H1 (cell line): Measurements from ENCODE around the gene MAGI2. TPM values are rescaled to one million over a fixed set of nuclear protein-coding genes. Genes with fewer than 3 reads are reported as not detected.

Source experiments
- CTCF ChIA-PET: fragments of 300-600 bp; sonication (Branson Sonifier 250); formaldehyde crosslinking; loops from one replicate; lab custom pipeline; 2021; ENCODE audit not compliant: partially characterized antibody; lab: Charles Lee
- POLR2A ChIA-PET: fragments of 300-600 bp; sonication (Branson Sonifier 250); formaldehyde crosslinking; loops from one replicate; lab custom pipeline; 2021; ENCODE audit warnings: inconsistent platforms; ENCODE audit not compliant: partially characterized antibody; lab: Charles Lee
- DNase-seq, 2 experiments: peaks; one replicate each; pipeline versions ENCODE4 v3.0.0 to v3.0.0-alpha.2; 2010 to 2022; ENCODE audit warnings: low spot score in 2 of 2, low read depth in 1 of 2, mixed read lengths in 1 of 2
- FAIRE-seq: peaks from 2 replicates; lab custom pipeline; 2011; peaks lifted over from hg19 to GRCh38; lab: Jason Lieb, UNC
- H2AFZ ChIP-seq: 2 replicates; pipeline ENCODE4 v1.8.1; 2012; ENCODE audit warnings: low read length, inconsistent platforms
- H2AK5ac ChIP-seq: 2 replicates; pipeline ENCODE4 v1.6.1; 2013; ENCODE audit warnings: low read depth, low read length
- H2BK120ac ChIP-seq: replicated peaks from 2 replicates; pipeline ENCODE3; 2013; ENCODE audit warnings: low read depth, low read length, inconsistent platforms
- H2BK12ac ChIP-seq: 2 replicates; pipeline ENCODE4 v1.6.1; 2013; ENCODE audit warnings: low read depth, low read length
- H2BK15ac ChIP-seq: 2 replicates; pipeline ENCODE4 v1.6.1; 2013; ENCODE audit warnings: low read length
- H2BK20ac ChIP-seq: 2 replicates; pipeline ENCODE4 v1.6.1; 2013; ENCODE audit warnings: low read length
- H2BK5ac ChIP-seq: 2 replicates; pipeline ENCODE4 v1.6.1; 2013; ENCODE audit warnings: low read depth, low read length
- H3K14ac ChIP-seq: 2 replicates; pipeline ENCODE4 v1.6.1; 2013; ENCODE audit warnings: inconsistent platforms; ENCODE audit not compliant: insufficient read length
- H3K18ac ChIP-seq: 2 replicates; pipeline ENCODE4 v1.6.1; 2013; ENCODE audit warnings: low read length; ENCODE audit errors: extremely low read depth
- H3K23ac ChIP-seq: 2 replicates; pipeline ENCODE4 v1.6.1; 2013; ENCODE audit warnings: inconsistent platforms; ENCODE audit not compliant: insufficient read length
- H3K23me2 ChIP-seq: 2 replicates; pipeline ENCODE4 v1.6.1; 2013; ENCODE audit warnings: low read depth, low read length
- H3K27ac ChIP-seq: 2 replicates; pipeline ENCODE4 v1.6.1; 2011; ENCODE audit warnings: low read depth, low read length, inconsistent platforms
- H3K27me3 ChIP-seq, 4 experiments: replicated peaks in 1 of 4; 1 replicate in 1 of 4; 2 replicates in 3 of 4; pipeline versions ENCODE4 v1.6.1 to v1.8.1; 2011 to 2013; ENCODE audit warnings: low read length in 3 of 4, mild to moderate bottlenecking in 3 of 4, inconsistent platforms in 2 of 4, mixed read lengths in 2 of 4, moderate library complexity in 1 of 4; ENCODE audit not compliant: control insufficient read depth in 3 of 4, insufficient read depth in 3 of 4; ENCODE audit errors: extremely low read depth in 1 of 4
- H3K36me3 ChIP-seq, 4 experiments: 2 replicates each; pipeline versions ENCODE4 v1.6.1 to v1.8.1; 2011 to 2013; ENCODE audit warnings: mild to moderate bottlenecking in 4 of 4, low read length in 3 of 4, moderate library complexity in 2 of 4, control low read depth in 1 of 4, inconsistent platforms in 1 of 4; ENCODE audit not compliant: insufficient read depth in 4 of 4, control insufficient read depth in 2 of 4
- H3K4ac ChIP-seq: replicated peaks from 2 replicates; pipeline ENCODE3; 2013; ENCODE audit warnings: low read length, low read depth, mixed read lengths, inconsistent platforms; ENCODE audit not compliant: insufficient read length
- H3K4me1 ChIP-seq, 4 experiments: replicated peaks in 1 of 4; 1 replicate in 1 of 4; 2 replicates in 3 of 4; pipeline versions ENCODE4 v1.6.1 to v1.8.1; 2011 to 2013; ENCODE audit warnings: low read length in 3 of 4, inconsistent platforms in 2 of 4, mixed read lengths in 1 of 4; ENCODE audit not compliant: insufficient read depth in 4 of 4, control insufficient read depth in 3 of 4
- H3K4me2 ChIP-seq, 2 experiments: 2 replicates each; pipeline versions ENCODE4 v1.6.1 to v1.8.1; 2011 to 2013; ENCODE audit warnings: low read depth in 2 of 2, low read length in 2 of 2, control low read depth in 1 of 2, inconsistent platforms in 1 of 2, mild to moderate bottlenecking in 1 of 2; ENCODE audit not compliant: insufficient read depth in 1 of 2
- H3K4me3 ChIP-seq, 4 experiments: fragments of 200-600, 300-600 bp in 1 of 4; sonication (generic), shearing (Covaris generic), sonication (Bioruptor Twin) in 1 of 4; 2 replicates each; pipeline versions ENCODE4 v1.5.1 to v1.8.1; 2011 to 2016; ENCODE audit warnings: low read length in 4 of 4, low read depth in 3 of 4, control low read depth in 2 of 4, inconsistent platforms in 2 of 4, mild to moderate bottlenecking in 2 of 4, mixed read lengths in 1 of 4, moderate library complexity in 1 of 4; ENCODE audit not compliant: insufficient read depth in 2 of 4; ENCODE audit errors: extremely low read depth in 1 of 4
- H3K56ac ChIP-seq: replicated peaks from 2 replicates; pipeline ENCODE3; 2013; ENCODE audit warnings: low read depth, mild to moderate bottlenecking, mixed read lengths, low read length, inconsistent platforms; ENCODE audit not compliant: insufficient read length
- H3K79me1 ChIP-seq: 2 replicates; pipeline ENCODE4 v1.6.1; 2013; ENCODE audit warnings: low read depth, low read length, control low read depth
- H3K79me2 ChIP-seq, 2 experiments: 2 replicates each; pipeline versions ENCODE4 v1.6.1 to v1.8.1; 2012 to 2013; ENCODE audit warnings: low read length in 2 of 2, mild to moderate bottlenecking in 2 of 2, inconsistent platforms in 1 of 2; ENCODE audit not compliant: insufficient read depth in 2 of 2, control insufficient read depth in 1 of 2
- H3K9ac ChIP-seq, 4 experiments: replicated peaks in 1 of 4; 1 replicate in 1 of 4; 2 replicates in 3 of 4; pipeline versions ENCODE4 v1.6.1 to v1.8.1; 2011 to 2013; ENCODE audit warnings: low read depth in 3 of 4, low read length in 3 of 4, control low read depth in 2 of 4, mild to moderate bottlenecking in 2 of 4, moderate library complexity in 2 of 4, inconsistent platforms in 1 of 4; ENCODE audit errors: extremely low read depth in 1 of 4
- H3K9me3 ChIP-seq, 2 experiments: 2 replicates each; pipeline versions ENCODE4 v1.6.1 to v1.8.1; 2012 to 2013; ENCODE audit warnings: mild to moderate bottlenecking in 2 of 2, moderate library complexity in 2 of 2, control low read depth in 1 of 2, inconsistent platforms in 1 of 2, low read depth in 1 of 2, low read length in 1 of 2, mixed read lengths in 1 of 2; ENCODE audit not compliant: insufficient read depth in 2 of 2
- H4K20me1 ChIP-seq, 2 experiments: replicated peaks in 1 of 2; 2 replicates each; pipeline versions ENCODE3 to v1.8.1; 2011 to 2013; ENCODE audit warnings: inconsistent platforms in 2 of 2, low read length in 2 of 2, mild to moderate bottlenecking in 1 of 2; ENCODE audit not compliant: insufficient read depth in 2 of 2, control insufficient read depth in 1 of 2
- H4K5ac ChIP-seq: 2 replicates; pipeline ENCODE4 v1.6.1; 2013; ENCODE audit warnings: low read length, low read depth, mixed read lengths, inconsistent platforms; ENCODE audit not compliant: insufficient read length
- H4K8ac ChIP-seq: 2 replicates; pipeline ENCODE4 v1.8.0; 2013; ENCODE audit warnings: mild to moderate bottlenecking, moderate library complexity, low read length, inconsistent platforms; ENCODE audit not compliant: insufficient read depth; ENCODE audit errors: extremely low read depth
- H4K91ac ChIP-seq: replicated peaks from 2 replicates; pipeline ENCODE3; 2013; ENCODE audit warnings: low read length, mixed read lengths, inconsistent platforms; ENCODE audit not compliant: insufficient read length
- CTCF ChIP-seq, 3 experiments: IDR thresholded peaks; 1 replicate in 2 of 3; 2 replicates in 1 of 3; pipeline versions ENCODE4 v1.5.1 to v1.6.1; 2011; ENCODE audit warnings: low read length in 3 of 3, mild to moderate bottlenecking in 3 of 3, inconsistent platforms in 2 of 3, low read depth in 1 of 3, moderate library complexity in 1 of 3; ENCODE audit not compliant: insufficient read depth in 1 of 3; ENCODE audit errors: control extremely low read depth in 1 of 3
- WGBS, 2 experiments: shearing (Covaris generic) in 1 of 2; methylation state at CpG; one replicate each; pipeline versions ENCODE4 v1.1.6 to v1.1.7; 2013 to 2015; ENCODE audit warnings: low lambda C conversion rate in 2 of 2, mixed read lengths in 2 of 2, inconsistent platforms in 1 of 2, low coverage in 1 of 2, missing lambda C conversion rate in 1 of 2; ENCODE audit not compliant: insufficient replicate concordance in 2 of 2, insufficient coverage in 1 of 2, insufficient read length in 1 of 2; ENCODE audit errors: extremely low coverage in 1 of 2, missing lambda C conversion rate in 1 of 2; 5-methylcytosine and 5-hydroxymethylcytosine counted together
- polyA plus RNA-seq, 7 experiments: library from polyadenylated mRNA; depleted of rRNA in 3 of 7; stranded (reverse) in 5 of 7; unstranded in 2 of 7; fragments of >200 nt in 5 of 7; fragments of 200-250 nt in 2 of 7; gene quantifications; 1 replicate in 5 of 7; 2 replicates in 1 of 7; 4 replicates in 1 of 7; pipeline versions ENCODE4 v1.2.1 to v1.2.3, GENCODE V29; 2011 to 2013; ENCODE audit warnings: missing spikeins in 2 of 7, mixed read lengths in 2 of 7
- total RNA-seq: library from RNA; stranded (reverse); fragmentation: NEBNext Ultra II Directional; extraction: Animal tissue kit (Norgen Biotek cat#: 25700); gene quantifications from 2 replicates; pipeline ENCODE4 v1.2.1, GENCODE V29; 2021

Gene MAGI2
- total and polyA plus RNA-seq, 2 of the 8 experiments (the other 6 are each of a cell fraction or from before 2014, with no cell fraction given), result 6.0 to 27.3 TPM

- Histone ChIP-seq H3K4me2 (no peak overlapping the region), H4K91ac (no peak overlapping the region), H3K9me3 (no peaks in the 10 kb centered on the region), H3K79me2 (no peaks in the 10 kb centered on the region), H3K79me1 (no peaks in the 10 kb centered on the region; the same call in 1 of the 2 replicates), H2AFZ (no peak overlapping the region), H3K14ac (no peak overlapping the region), H2BK15ac (no peak overlapping the region), H3K9ac (no peak overlapping the region), H3K27me3 (no peaks in the 10 kb centered on the region), H3K56ac (no peak overlapping the region), H3K18ac (no peak overlapping the region), H4K8ac (no peak overlapping the region), H2BK5ac (no peak overlapping the region), H3K23me2 (peaks cover 3% of the 10 kb centered on the region; the same call in 1 of the 2 replicates), H2AK5ac (no peak overlapping the region), H3K4ac (no peak overlapping the region), H3K4me3 (no peak overlapping the region), H3K27ac (no peak overlapping the region), H2BK12ac (no peak overlapping the region), H2BK20ac (no peak overlapping the region), H2BK120ac (no peak overlapping the region), H4K20me1 (no peaks in the 10 kb centered on the region), H3K23ac (no peak overlapping the region), H3K4me1 (peaks cover 0 to 2% (median 2%) of the 10 kb centered on the region in 4 experiments; a peak in 3 of 7 replicates), H3K36me3 (no peaks in the 10 kb centered on the region), H4K5ac (no peak overlapping the region)
- CTCF ChIA-PET, result interaction anchor here (1.0 to 3.4 kb wide), 5 partner anchors 17 to 67 kb away, joined by 3 to 21 read pairs (median 3); no protein-coding TSS in a partner anchor
- no peak for FAIRE-seq
- WGBS, 2 experiments, result 85% methylated on average over 2 of the region's 2 CpGs; no CpG with 5 or more reads in 1 of the 2 experiments
- no peak for DNase-seq
- POLR2A ChIA-PET, result no interaction called here
- no peak for TF ChIP-seq CTCF (IDR thresholded peaks at IDR 0.05; ENCODE audit: control extremely low read depth in 1 of 3, insufficient read depth in 1 of 3, low read depth in 1 of 3, low read length in 3 of 3)
These were observed 1428.9 kb downstream of the MAGI2 start for GRCh38 chr7:78024591-78024990.
